Liver (tissue), 3 donors: ENCODE measurements around the gene LAMC2.

Experiments
- CTCF ChIP-seq: fragments of 150-350 bp; IDR thresholded peaks from 2 replicates; pipeline ENCODE4 v1.5.1; 2017; ENCODE audit warnings: improper control_type of control experiment, low read depth, low read length; ENCODE audit not compliant: missing input control
- EGR1 ChIP-seq, 2 donors: IDR thresholded peaks; 2 replicates each; pipeline ENCODE4 v1.6.1; 2016 to 2018; ENCODE audit warnings: antibody characterized with exemption in 2 of 2, low read depth in 2 of 2
- donor health status: healthy.
- donor health status: healthy.

GRCh38 chr1:183291802-183292514 lies 105.9 kb downstream of the LAMC2 start:
- TF ChIP-seq CTCF (no peak), EGR1 (IDR thresholded peaks at IDR 0.05; ENCODE audit: low read depth in 2 of 2) (no peak)
